Stimulated activated CD4-positive, alpha-beta T cell treated with anti-CD3 and anti-CD28 coated beads, Interleukin-12 subunit alpha, Interleukin-12 subunit beta, amount 100 ng/mL, for 4 hours (primary cell): ENCODE measurements around the gene STS.

Experiments used
- DNase-seq: peaks from one replicate; pipeline ENCODE4 v3.0.0-alpha.2; 2020

STS gene

DNA sequence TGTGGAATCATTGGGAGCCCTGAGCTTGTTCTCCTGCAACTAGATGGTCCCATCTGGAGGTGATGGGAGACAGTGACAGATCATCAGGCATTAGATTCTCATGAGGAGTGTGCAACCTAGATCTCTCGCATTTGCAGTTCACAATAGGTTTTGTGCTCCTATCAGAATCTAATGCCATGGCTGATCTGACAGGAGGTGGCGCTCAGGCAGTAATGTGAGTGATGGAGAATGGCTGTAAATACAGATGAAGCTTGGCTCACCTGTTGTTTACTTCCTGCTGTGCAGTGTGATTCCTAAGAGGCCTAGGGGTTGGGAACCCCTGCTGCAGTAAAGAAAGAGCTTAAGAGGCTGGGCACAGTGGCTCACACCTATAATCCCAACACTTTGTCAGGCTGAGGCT lies 42.6 kb downstream of the STS start:
- DNase-seq, result no peak

GRCh38 chrX:7191681-7192110 lies 44.2 kb downstream of the STS start:
- DNase-seq, result no peak

DNA sequence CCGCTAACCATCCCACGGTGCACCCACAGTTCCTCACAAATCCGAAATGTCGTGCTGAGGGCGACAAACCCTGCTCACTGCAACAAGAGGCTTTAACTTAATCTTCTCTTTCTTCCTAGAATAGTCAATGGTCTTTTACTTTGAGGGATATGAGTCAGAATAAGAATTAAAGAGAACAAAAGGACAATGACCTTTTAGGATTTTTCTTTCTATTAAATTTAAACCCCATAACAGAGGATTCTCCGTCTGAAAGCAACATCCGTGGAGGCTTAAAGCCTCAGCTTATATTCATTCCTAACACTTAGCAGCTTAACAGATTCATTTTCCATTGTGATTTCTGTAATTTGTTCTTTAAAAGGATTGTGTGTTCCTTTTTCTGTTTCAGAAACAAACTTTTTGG lies 45.4 kb downstream of the STS start:
- no peak for DNase-seq

- no peak for DNase-seq
These were observed 47.1 kb downstream of the STS start for GRCh38 chrX:7194606-7195005.
